ENCODE results near the gene TRIM9.
"Not testable (repeated sequence)": the region's sequence is repeated elsewhere in the genome, so short reads cannot be mapped to it uniquely, and the experiment has no call there.

TRIM9 gene

DNA sequence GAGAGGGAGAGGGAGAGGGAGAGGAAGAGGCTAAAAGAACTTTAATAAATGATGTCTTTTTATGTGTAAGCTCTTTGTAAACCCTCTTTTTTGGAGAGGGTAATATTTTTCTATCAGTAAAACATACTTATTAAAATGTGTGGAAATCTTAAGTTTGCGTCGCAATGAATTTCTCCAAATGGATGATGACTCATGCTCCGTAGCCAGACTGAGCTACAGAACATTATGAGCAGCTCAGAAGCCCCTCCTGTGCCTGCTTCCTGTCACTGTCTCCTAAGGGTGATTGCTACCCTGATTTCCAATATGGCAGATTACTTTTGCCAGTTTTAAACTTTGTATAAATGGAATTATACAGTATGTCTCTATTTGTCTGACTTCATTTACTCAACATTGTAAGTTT, 137.6 kb downstream of the TRIM9 start:
- DNase-seq: no peak

DNA sequence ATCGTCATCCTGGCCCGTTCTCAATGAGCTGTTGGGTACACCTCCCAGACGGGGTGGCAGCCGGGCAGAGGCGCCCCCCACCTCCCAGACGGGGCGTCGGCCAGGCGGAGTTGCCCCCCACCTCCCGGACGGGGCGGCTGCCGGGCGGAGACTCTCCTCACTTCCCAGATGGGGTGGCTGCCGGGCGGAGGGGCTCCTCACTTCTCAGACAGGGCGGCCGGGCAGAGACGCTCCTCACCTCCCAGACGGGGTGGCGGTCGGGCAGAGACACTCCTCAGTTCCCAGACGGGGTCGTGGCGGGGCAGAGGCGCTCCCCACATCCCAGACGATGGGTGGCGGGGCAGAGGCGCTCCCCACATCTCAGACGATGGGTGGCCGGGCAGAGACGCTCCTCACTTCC, 138.5 kb downstream of the TRIM9 start:
- not testable (repeated sequence) for DNase-seq

DNA sequence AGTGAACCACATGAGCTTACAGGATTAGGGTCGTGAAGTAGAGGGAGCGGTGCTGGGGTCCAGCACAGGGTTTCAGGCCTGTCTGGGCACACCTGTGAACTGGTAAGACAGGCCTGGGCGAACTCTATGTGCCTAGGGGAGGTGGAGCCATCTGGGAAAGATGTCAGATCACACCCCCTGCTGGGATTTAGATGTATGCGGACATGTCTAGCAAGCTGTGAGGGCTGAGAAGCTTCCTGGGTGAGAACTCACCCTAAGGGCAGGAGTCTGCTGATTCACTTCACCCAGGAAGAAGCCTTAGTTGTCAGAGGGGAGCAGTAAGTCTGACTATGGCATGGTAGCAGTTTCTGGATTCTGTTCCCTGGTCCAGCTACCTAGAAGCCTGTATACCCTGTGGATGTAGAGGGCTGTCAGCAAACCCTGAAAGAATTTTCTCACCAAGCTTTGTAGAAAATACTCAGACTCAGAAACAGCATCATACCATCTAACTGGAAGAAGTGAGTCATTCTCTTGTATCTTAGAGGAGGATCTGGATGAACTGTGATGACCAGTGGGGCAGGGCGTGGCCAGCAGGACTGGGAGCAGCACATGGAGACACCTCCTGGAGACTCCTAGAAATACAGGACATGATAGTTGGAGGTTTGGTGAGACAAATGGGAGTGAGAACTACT, 139.4 kb downstream of the TRIM9 start:
- peak; percentile 43 for DNase-seq

DNA sequence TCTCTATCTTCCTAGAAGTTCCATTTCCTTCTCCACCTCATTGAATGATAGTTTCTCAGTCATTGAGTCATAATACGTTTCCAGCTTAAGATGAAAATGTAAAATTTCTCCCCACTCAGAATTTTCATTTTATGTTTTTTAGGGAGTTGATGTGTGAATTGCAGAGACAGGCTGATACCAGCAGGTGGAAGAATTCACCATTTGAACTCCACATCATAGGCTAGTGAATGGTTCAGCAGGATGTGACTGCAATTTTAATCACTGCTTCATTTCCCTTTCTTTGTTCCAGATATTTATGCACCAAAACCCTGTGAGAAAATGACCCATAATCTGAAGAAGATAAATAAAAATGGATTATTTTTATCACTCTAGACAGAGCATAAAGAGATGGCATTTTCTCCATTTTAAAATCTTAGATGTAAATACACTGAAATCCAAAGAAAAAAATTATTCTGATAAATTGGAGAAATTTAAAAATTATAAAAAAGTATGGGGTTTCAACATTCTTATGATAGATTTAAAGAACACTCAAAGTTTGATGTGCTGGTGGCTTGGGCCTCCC, 140.0 kb downstream of the TRIM9 start:
- peak; percentile 30 for DNase-seq

DNA sequence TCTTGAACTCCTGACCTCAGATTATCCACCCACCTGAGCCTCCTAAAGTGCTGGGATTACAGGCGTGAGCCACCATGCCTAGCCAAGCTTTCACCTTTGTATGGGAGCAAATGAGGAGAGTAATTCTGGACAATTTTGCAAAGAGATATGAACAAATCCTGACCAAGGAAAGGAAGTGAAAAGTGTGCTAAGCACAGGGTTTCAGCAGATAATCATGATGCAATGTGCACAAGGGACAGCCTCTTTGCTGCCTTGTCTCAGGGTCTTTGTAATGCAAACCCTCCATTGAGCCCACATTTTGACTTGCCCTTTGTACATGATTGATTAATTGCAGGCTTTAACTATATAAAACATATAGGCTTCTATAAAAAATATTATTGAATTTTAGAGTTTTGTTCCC, 141.4 kb downstream of the TRIM9 start:
- no peak for DNase-seq

DNA sequence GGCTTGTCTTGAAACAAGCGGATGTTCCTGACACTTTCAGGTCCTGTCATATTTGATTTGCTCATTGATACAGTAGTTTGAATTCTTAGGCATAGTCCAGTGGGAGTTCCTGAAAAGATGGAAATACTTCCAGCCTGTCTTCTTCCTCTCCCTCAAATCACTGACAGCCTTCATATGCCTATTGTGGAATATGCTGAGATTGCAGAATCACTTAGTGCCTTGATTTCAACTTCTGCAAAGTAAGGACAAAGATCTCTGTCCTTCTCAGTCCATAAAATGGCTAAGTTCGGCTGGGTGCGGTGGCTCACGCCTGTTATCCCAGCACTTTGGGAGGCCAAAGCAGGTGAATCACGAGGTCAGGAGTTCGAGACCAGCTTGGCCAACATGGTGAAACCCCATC, 143.9 kb downstream of the TRIM9 start:
- DNase-seq: no peak

DNA sequence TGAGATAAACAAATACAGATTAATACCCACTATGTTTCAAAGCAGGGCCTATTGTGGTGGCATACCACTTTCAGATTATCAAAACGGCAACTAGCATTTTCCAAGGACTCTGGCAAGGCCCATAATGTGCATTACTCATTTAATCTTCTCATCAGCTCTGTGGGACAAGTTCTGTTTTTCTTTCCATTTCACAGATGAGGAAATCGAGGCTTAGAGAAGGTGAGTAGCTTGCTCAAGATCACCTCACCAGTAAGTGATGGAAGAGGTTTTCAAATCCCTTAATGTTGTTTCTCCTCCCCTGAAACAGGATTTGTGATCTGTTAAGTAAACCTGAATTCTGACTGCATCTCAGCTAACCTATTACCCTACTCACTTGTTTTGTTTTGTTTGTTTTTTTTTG, 146.7 kb downstream of the TRIM9 start:
- no peak for DNase-seq

DNA sequence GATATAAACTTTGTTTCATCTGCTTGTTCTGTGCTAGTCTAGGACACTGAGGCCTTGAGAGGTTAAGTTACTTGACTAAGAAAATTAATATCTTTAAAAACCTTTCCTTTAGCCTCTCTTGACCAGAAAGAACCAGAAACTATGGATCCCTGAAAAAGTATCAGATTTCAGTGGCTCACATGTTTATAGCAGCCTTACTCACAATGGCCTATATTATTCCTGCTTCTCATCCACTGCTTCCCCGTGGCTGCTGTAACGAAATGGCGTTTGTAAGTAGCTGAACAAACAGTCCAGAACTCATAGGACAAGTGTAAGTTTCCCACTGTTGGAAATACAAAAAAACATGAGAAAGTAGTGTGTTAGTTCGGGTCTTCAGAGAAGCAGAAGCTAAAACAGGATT, 147.5 kb downstream of the TRIM9 start:
- DNase-seq: no peak

DNA sequence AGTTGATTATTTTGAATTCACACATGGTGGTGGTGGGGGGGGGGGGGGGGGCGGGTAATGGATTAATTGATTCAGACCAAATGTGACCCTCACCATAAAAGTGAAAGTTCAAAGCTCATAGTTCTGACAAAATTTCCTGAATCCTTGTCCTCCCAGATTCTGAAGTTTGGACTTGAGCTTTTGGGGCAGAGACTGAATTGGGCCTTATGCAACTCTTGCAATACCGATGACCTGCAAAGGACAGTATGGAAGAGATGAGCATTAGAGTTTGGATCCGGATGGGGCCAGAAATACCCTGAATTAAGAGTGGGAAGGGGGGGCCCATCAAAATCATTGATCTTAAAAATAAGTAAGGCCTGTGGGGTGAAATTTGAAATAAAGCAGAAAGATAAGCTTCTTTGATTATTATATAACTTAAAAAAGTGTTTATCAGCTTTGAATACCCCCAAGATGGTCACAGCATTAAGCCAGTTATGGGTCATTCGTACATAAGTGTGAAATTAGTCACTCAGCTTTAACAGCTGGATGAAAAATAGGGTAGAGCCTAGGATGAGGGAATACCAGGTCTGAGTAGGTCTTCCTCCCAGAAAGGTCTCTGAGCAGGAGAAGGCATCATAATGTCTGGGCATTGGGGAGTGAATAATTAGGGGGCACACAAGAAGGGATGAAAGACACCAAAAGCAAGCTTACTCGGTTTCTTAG, 148.5 kb downstream of the TRIM9 start:
- DNase-seq: no peak

DNA sequence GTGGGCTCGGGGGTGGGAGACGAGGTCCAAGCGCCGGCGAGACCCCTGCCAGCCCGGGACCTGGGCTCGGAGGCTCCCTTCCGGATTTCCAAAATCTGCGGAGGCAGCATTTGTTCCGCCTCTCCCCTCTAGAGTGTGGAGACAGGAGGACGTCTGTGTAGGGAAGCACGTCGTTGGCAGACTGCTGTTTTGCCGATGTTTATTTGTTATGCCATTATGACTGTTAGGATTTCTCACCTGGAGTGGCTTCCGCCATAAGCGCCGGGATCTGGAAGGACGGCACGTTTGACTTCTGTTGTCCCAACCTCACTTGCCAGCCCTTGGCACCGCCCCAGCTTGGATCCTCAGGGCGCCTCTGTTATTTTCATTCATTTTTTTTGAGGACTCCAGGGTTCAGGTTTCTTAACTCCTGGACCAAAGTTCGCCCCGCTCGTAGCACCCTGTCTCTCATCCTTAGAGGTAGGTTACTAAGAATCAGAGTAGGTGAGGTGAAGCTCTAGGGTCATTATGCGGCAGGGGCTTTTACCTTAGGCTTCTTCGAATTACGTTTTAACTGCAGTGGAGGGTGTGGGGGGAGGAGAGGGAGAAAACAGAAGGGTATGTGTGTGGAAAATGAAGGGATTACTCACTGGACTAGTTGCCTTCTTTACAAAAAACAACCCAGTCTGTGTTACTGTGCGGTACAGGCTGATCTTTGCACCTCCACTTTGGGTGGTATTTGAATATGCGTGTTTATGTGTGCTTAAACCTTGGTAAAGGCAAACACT, 150.1 kb downstream of the TRIM9 start:
- DNase-seq: peak; percentile 72

DNA sequence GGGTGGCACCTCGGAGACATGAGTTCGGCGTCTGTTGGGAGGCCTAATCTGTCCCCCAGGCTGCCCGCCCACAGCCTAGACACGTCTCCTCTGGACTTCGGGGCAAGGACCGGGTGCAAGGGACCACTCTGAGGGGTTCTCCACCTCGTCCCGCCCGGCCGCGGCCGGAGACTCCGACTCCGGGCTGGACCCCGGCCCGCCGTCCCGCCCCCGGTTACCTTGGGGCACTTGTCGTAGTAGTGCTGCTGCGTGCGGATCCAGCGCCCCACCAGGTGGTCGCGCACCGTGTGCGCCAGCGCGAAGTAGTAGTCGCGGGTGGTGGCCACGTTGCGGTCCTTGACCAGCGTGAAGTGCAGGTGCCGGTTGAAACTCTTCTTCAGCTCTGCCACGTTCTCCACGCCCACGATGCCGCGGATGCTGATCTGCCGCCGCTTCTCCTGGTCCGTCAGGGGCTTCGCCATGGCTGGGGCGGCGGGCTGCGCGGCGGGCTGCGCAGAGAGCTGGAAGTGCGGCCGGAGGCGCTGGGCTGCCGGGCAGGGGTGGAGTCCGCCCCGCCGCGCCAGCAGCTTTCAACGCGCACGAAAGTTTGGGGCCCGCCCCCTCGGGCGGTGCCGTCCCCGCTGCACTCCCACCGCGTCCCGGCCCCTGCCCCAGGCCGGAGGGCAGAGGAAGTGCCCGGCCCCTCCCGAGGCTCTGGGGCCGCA, 150.8 kb downstream of the TRIM9 start, which contains the start of gene PYGL:
PYGL (minus strand) TSS at position 541 of the 704 bp plus-strand sequence; CDS start at position 461, 80 bp downstream.
- DNase-seq: peak; percentile 88

DNA sequence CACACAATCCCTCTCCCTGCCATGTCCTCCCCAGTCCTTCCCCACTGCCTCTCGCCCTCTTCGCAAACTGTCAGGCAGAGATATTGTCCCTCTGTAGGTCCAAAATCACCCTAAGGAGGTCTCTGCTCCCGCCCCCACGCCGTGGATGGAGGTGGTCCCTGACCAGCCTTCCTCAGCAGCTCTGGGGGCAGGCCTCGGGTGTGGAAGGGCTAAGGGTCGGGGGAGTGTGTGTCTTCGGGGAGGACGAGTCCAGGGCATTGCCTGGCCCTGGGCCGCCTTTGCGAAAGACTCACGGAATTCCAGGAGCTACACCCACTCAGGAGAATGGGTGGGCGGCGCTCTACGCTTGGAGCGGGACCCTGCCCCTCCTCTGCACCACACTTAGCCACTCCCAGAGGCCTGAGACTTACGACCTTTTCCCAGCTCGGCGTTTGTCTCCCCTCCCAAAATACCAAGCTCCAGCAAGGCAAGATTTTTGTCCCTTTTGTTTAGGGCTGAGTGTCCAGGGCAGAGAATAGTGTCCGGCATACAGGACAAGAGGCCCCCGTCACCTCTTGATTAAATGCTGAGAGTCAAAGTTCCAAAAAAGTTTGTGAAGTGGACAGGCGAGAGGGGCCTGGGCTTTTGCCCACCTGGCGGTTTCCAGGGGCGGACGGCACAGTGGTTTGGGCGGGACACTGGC, 151.5 kb downstream of the TRIM9 start:
- DNase-seq: peak; percentile 52

DNA sequence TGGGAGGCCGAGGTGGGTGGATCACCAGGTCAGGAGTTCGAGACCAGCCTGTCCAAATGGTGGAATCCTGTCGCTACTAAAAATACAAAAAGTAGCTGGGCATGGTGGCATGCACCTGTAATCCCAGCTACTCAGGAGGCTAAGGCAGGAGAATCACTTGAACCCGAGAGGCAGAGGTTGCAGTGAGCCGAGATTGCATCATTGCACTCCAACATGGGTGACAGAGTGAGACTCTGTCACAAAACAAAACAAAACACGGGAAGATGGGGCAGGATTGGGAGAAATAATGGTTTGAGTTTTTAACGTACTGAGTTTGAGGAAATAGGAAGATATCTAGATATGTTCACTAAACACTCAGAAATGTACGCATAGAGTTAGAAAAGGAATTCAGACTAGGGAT, 153.3 kb downstream of the TRIM9 start:
- not testable (repeated sequence) for DNase-seq

DNA sequence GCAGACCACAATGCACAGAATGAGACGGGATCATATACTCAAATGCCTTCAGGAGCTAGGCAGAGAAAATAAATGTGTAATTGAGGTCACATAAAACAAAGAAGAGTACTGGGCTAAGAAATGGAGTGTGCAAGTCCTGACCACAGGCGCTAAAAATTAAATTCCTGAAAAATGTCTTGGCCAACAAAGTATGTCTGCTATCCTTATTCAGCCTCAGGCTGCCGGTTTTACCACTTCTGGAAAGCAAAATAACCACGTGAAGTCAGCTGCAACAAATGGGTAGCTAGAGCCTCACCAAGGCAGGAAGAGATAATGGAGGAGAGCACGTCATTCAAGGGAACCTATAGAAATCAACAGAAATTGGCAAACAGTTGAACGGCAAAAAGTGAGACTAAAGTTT, 153.8 kb downstream of the TRIM9 start:
- no peak for DNase-seq

DNA sequence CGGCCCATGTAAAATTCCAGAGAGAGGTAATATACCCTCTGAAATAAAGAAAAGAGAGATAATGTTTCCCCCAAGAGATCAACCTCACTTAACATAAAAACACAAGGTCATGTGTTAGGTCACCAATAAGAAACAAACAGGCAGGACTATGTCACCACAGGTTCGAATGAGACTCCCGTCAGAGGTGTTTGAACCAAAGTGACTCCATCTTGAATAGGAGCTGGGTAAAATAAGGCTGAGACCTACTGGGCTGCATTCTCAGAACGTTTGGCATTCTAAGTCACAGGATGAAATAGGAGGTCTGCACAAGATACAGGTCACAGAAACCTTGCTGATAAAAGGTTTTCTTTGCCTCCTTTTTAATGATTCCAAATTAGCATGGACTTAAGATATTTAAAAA, 157.1 kb downstream of the TRIM9 start:
- no peak for DNase-seq

DNA sequence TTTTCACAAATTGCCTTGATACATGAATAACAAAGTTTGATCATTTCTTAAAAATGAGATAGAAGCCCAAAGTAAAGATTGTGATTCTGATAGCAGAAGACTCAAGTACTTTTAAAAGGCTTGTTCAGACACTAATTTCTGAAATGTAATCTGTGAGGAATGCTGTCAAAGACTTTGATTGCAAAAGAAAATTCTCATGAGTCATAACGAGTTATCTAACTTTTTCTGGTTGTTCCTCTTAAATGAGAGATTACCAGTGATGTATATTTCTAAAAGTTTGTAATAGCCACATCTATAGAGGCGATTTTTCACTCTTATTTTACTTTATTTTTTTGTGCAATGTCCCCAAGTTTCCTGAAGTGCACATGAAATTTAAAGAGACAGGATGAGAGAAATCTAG, 157.6 kb downstream of the TRIM9 start:
- DNase-seq: no peak

DNA sequence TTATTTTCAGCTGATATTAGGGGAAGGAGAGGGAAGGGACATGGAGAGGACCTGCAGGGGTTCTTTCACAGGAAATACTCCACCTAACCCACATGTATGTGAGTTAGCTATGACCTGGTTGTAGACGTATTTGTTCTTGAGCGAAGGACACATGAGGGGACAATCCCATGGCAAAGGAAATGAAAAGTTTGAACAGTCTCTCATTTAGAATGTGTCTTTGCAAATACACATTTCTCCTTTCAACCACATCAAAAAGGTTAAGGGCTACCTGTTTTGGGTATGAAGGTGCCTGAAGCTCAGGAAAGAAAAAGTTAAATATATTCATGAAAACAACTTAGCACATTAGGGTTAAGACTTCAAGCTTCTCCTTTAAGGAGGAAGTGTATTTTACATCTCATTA, 158.0 kb downstream of the TRIM9 start:
- DNase-seq: no peak

DNA sequence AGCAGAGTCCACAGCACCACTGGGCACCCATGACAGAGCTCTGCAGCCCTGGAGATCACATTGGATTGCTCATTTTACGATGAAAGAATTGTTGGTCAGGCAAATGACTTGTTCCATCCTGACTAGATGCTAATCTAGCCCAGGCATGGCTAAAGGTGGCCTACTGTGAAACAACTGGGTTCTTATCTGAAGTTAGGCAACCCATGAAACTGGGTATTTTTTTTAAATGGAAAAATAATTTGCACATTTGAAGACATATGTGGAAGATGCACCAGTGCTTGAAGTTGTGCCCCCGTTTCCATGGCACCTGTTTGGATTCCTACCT, 158.9 kb downstream of the TRIM9 start:
- DNase-seq: no peak

DNA sequence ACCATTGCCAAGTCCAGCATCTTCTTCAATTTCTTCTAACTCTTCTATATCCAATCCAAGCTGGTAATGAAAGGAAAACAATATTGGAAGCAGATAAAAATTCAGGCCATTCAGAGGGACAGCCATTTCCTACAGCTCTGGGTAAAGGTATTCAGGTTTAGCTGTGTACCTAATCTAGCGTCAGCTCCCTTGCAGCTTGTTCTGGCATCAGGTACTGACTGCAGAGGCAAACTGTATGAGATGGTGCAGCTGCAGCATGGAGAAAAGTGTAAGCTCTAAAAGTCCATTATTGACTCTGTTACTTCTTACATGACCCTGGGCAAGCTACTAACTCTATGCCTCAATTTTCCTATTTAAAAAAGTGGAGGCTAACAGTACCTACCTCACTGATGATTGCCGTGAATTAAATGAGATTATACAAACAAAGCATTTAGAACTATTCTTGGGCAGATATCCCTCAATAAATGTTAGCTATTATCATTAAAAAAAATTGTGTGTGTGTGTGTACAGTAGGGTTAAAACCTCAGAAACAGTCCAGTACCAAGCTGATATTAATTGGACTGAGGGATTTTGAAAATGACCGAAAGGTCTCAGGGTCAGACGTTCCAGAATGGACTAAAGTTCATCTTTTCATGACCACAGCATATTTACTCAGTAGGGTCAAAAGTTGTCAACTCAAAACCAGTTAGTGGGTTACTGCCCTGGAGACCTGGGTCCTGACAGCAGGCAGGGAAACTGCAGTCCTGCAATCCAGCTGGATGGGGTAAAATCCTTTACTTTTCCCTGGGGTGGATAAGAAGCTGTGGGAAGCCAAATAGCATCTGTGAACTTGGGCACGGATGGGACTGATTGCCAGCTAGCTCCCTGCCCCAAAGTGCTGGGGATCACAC, 159.5 kb downstream of the TRIM9 start:
- DNase-seq: no peak

DNA sequence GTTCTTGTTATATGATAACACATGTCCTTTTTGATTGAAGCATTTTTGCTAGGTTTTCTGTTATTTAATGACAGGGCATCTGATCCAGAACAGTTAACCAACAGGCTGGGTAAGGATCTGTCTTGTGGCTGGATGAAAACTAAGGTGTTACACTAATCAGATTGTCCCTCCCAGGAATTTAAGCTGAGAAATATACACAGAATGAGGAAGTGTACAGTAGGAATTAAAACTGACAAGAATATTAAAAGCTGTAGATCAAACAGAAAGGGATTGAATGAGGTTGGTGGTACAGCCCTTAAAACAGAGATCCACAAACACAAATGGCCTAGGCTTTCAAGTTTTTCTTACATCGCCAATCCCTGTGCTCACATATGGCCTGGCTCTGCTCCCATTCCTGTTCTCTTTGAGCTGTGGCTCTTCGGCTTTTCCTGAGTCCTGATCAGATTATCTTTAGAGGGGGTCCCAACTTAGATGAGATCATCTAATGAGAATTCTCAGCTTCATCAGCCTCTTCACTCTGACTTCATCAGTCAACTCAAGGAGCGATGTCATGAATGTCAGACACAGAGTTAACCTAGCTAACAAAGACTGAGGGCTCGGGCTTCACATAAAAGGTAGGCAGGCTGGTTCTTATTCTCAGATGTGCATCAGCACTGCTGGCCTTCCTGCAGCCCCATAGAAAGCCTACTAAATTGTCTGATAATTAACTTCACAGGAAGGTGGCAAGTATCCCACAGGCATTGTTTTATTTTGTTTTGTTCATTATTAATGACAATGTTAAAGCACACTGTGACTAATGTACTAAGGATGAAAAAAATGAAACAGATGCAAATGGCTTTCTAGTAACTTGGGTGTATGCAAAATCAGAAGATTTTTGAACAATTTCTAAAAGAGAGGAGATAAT, 162.1 kb downstream of the TRIM9 start:
- DNase-seq: no peak
